Activated CD4-positive, alpha-beta T cell treated with anti-CD3 and anti-CD28 coated beads for 36 hours (primary cell): ENCODE data around the gene SH3GLB2. TPM values are rescaled to one million over a fixed set of nuclear protein-coding genes. Genes with fewer than 3 reads are reported as not detected.

ENCODE experiments used
- ATAC-seq: fragments of 200-7000 bp; cut with Tn5 transposase; one replicate; pipeline ENCODE4 v1.10.0; 2021; ENCODE audit warnings: mild to moderate bottlenecking, moderate library complexity
- CTCF ChIA-PET: fragments of 350-600 bp; sonication (Branson Sonifier 250); formaldehyde crosslinking; loops from one replicate; lab custom pipeline; 2021; ENCODE audit warnings: antibody characterized with exemption; lab: Charles Lee
- POLR2A ChIA-PET: fragments of 350-600 bp; sonication (Branson Sonifier 250); formaldehyde crosslinking; loops from one replicate; lab custom pipeline; 2021; ENCODE audit warnings: antibody characterized with exemption, inconsistent platforms; lab: Charles Lee
- DNase-seq: peaks from one replicate; pipeline ENCODE4 v3.0.0-alpha.2; 2020
- H3K27ac Mint-ChIP-seq: one replicate; pipeline ENCODE4 v1.8.0; 2021; ENCODE audit warnings: mixed read lengths
- H3K27me3 Mint-ChIP-seq: one replicate; pipeline ENCODE4 v1.8.0; 2021; ENCODE audit warnings: mixed read lengths
- H3K36me3 Mint-ChIP-seq: one replicate; pipeline ENCODE4 v1.8.0; 2021; ENCODE audit warnings: low read depth, mixed read lengths
- H3K4me1 Mint-ChIP-seq: one replicate; pipeline ENCODE4 v1.8.0; 2021; ENCODE audit warnings: mixed read lengths
- H3K4me3 Mint-ChIP-seq: one replicate; pipeline ENCODE4 v1.8.0; 2021; ENCODE audit warnings: mild to moderate bottlenecking, moderate library complexity, mixed read lengths
- H3K9me3 Mint-ChIP-seq: one replicate; pipeline ENCODE4 v1.8.0; 2021; ENCODE audit warnings: low read depth, mixed read lengths
- intact Hi-C, 2 experiments: fragments of 100-400 bp; cut with DNase I in 1 of 2; cut with micrococcal nuclease in 1 of 2; formaldehyde crosslinking; loops; one replicate each; pipeline versions ENCODE4 v1.14.2 to v1.15.1; 2022 to 2024; cut with DNase I, micrococcal nuclease
- total RNA-seq, 2 experiments: library from RNA; stranded (reverse); gene quantifications; one replicate each; pipeline ENCODE4 v1.2.3, GENCODE V29; 2021

SH3GLB2 gene
- total RNA-seq, 2 experiments from 2014 or later, result 49.1 to 53.7 TPM

GRCh38 chr9:129014124-129014523 lies 14.0 kb downstream of the SH3GLB2 start:
- no peaks in the 10 kb centered on the region for H3K4me1 Mint-ChIP-seq
- ATAC-seq, result no peak
- no peaks in the 10 kb centered on the region for H3K27me3 Mint-ChIP-seq
- H3K36me3 Mint-ChIP-seq, result peaks cover 4% of the 10 kb centered on the region
- H3K9me3 Mint-ChIP-seq, result no peaks in the 10 kb centered on the region
- intact Hi-C loops, result no loop called here
- ChIA-PET CTCF (no interaction called here), POLR2A (no interaction called here)
- no peak overlapping the region for H3K27ac Mint-ChIP-seq
- DNase-seq, result no peak
- H3K4me3 Mint-ChIP-seq, result no peak overlapping the region

GRCh38 chr9:129013674-129014073 lies 14.5 kb downstream of the SH3GLB2 start:
- DNase-seq, result no peak
- ATAC-seq, result no peak
- Mint-ChIP-seq H3K27me3 (no peaks in the 10 kb centered on the region), H3K36me3 (peaks cover 2% of the 10 kb centered on the region), H3K4me3 (no peak overlapping the region), H3K27ac (no peak overlapping the region), H3K9me3 (no peaks in the 10 kb centered on the region), H3K4me1 (no peaks in the 10 kb centered on the region)
- intact Hi-C loops, result no loop called here
- CTCF ChIA-PET, result no interaction called here
- POLR2A ChIA-PET, result interaction anchor here (0.5 to 0.6 kb wide), 2 partner anchors 160 to 222 kb away, joined by 3 read pairs; no protein-coding TSS in a partner anchor

GRCh38 chr9:129012893-129013448 lies 15.2 kb downstream of the SH3GLB2 start:
- ChIA-PET CTCF (no interaction called here), POLR2A (interaction anchor here (0.5 to 0.6 kb wide), 2 partner anchors 161 to 221 kb away, joined by 3 read pairs; no protein-coding TSS in a partner anchor)
- Mint-ChIP-seq H3K9me3 (no peaks in the 10 kb centered on the region), H3K27ac (no peak overlapping the region), H3K36me3 (peaks cover 2% of the 10 kb centered on the region), H3K4me3 (no peak overlapping the region), H3K4me1 (no peaks in the 10 kb centered on the region), H3K27me3 (no peaks in the 10 kb centered on the region)
- DNase-seq (no peak), ATAC-seq (no peak)
- intact Hi-C loops, result no loop called here

GRCh38 chr9:129012343-129012742 lies 15.8 kb downstream of the SH3GLB2 start:
- Mint-ChIP-seq H3K36me3 (peaks cover 4% of the 10 kb centered on the region), H3K27me3 (no peaks in the 10 kb centered on the region), H3K27ac (no peak overlapping the region), H3K4me3 (no peak overlapping the region), H3K9me3 (no peaks in the 10 kb centered on the region), H3K4me1 (no peaks in the 10 kb centered on the region)
- ATAC-seq (no peak), DNase-seq (no peak)
- intact Hi-C loops, result no loop called here
- ChIA-PET POLR2A (no interaction called here), CTCF (no interaction called here)

DNA sequence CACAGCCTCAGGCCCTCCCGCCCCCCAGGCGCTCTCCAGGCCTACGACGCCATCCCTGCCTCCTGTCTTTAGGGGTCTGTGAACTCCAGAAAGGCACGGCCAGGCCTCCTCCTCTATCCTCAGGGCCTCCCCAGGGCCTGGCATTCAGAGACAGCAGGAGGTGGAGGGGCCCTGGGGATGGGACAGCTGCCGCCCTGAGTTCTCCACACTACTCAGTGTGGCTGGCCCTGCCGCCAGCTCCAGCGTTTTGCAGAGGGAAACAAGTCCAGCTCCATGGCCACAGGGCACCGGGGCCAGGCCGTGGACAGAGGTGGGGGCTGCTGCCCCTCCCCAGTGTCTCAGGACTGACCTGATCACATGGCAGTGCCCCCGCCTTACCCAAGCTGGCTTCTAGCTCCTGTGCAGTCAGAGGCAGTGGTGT lies 16.4 kb downstream of the SH3GLB2 start:
- Mint-ChIP-seq H3K9me3 (no peaks in the 10 kb centered on the region), H3K4me3 (no peak overlapping the region), H3K36me3 (peaks cover 3% of the 10 kb centered on the region), H3K27ac (no peak overlapping the region), H3K27me3 (no peaks in the 10 kb centered on the region), H3K4me1 (no peaks in the 10 kb centered on the region)
- ChIA-PET CTCF (no interaction called here), POLR2A (no interaction called here)
- DNase-seq (no peak), ATAC-seq (no peak)
- intact Hi-C loops, result no loop called here

DNA sequence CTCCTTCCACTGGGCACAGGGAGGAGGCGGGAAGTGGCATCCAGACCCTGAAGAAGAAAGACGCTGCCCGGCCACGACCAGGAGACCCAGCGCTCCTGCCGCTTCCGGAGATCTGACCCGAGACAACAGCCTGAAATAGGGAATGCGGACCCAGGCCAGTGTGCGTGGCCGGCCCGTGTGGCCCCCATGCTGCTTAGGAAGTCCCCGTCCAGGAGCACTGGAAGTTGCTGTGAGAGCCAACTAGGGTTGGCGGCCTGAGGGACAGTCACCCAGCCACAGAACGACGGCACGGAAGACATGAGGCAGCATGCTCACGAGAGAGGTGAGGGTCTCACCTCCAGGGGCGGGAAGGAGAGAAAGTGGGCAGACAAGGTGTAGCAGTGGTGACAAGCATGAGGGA lies 17.0 kb downstream of the SH3GLB2 start:
- ChIA-PET CTCF (no interaction called here), POLR2A (no interaction called here)
- no peak for ATAC-seq
- no peaks in the 10 kb centered on the region for H3K4me1 Mint-ChIP-seq
- H3K4me3 Mint-ChIP-seq, result no peak overlapping the region
- intact Hi-C loops, result no loop called here
- H3K36me3 Mint-ChIP-seq, result peaks cover 6% of the 10 kb centered on the region
- H3K27me3 Mint-ChIP-seq, result no peaks in the 10 kb centered on the region
- no peaks in the 10 kb centered on the region for H3K9me3 Mint-ChIP-seq
- no peak overlapping the region for H3K27ac Mint-ChIP-seq
- DNase-seq, result no peak

DNA sequence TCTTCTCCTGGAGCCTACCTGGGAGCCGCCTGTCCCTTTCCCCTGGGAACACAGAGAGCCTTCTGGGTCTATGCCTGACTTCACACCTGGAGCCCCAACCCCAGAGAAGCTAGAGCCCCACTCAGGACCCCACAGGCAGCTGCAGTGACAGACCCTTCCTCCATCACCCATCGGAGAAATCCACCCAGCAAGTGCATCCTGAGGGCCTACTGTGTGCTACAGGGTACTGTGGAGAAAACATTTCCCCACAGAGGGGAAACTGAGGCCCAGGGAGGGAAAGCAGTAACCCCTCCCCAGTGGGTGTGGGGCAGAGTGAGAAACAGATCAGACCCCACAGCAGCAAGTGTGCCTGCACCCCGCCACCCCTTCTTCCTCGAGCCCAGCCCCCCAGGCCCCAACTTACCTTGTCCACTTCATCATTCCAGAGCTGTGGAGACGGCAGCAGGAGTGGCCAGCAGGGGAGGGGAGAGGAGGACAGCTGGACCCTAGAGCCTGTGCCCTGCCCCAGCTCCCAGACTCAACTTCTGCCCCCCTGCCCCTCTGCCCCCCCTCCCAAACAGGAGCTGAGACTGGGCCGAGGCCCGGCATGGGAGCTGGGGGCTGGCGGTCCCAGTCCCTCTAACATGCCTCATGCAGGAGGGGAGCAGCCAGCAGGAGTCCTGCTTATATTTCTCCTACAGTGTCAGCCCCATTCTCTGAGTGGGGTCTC lies 17.7 kb downstream of the SH3GLB2 start:
- no peak overlapping the region for H3K4me3 Mint-ChIP-seq
- H3K27me3 Mint-ChIP-seq, result no peaks in the 10 kb centered on the region
- H3K9me3 Mint-ChIP-seq, result no peaks in the 10 kb centered on the region
- ChIA-PET CTCF (no interaction called here), POLR2A (no interaction called here)
- peaks cover 9% of the 10 kb centered on the region for H3K36me3 Mint-ChIP-seq
- H3K27ac Mint-ChIP-seq, result no peak overlapping the region
- intact Hi-C loops, result no loop called here
- DNase-seq (no peak), ATAC-seq (no peak)
- no peaks in the 10 kb centered on the region for H3K4me1 Mint-ChIP-seq

DNA sequence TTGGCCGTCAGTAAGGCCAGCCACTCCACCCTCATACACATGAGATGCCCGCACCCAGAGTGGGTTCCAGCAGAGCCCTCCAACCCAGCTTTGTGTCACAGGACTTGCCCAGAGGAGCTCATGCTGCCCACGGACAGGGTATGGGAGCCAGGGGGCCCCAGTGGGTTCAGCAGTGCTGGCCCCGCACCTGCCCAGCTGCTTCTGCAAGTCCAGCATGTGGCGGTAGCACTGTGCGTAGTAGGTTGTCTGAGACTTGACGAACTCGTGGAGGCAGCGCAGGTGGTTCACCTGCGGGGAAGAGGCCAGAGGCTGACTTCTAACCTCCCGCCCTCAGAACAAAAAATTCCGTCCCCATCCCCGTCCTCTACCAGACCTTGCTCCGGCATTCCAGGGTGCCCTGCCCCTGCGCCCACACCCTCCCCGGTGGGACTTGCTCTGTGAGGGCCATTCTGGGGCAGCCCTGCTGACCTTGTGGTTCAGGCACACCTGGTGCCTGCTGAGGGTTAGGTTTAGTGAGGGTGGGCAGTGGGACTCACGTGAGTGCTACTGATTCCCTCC lies 18.5 kb downstream of the SH3GLB2 start:
- H3K27me3 Mint-ChIP-seq, result no peaks in the 10 kb centered on the region
- no peaks in the 10 kb centered on the region for H3K4me1 Mint-ChIP-seq
- H3K27ac Mint-ChIP-seq, result no peak overlapping the region
- DNase-seq (no peak), ATAC-seq (no peak)
- H3K36me3 Mint-ChIP-seq, result peaks cover 13% of the 10 kb centered on the region
- H3K4me3 Mint-ChIP-seq, result no peak overlapping the region
- intact Hi-C loops, result no loop called here
- POLR2A ChIA-PET, result no interaction called here
- CTCF ChIA-PET, result no interaction called here
- no peaks in the 10 kb centered on the region for H3K9me3 Mint-ChIP-seq

DNA sequence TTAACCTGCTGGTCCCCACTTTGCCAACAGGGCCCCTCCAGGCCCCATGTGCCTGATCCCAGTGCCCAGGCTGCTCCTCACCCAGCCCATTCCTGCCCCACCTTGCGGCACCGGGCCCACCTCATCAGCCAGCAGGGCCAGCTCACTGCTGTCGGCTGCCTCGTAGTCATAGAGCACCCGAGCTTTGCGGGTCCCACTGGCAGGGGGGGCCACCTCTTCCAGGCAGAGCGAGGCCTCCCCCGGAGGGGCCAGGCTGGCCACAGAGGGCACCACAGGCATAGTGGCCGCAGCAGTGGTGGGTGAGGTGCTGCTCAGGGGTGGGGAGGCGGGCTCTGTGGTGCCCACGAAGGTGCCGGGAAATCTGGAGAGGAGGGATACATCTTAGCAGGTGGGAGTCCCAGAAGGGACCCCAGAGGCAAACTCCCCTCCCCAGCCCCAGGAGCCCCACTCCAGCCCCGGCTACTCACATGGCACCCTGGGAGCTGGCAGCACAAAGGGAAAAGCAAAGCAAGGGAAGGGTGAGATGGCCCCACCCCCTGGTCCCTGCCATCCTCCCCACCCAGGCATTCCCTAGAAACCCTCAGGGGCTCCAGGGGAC lies 19.0 kb downstream of the SH3GLB2 start:
- H3K4me3 Mint-ChIP-seq, result no peak overlapping the region
- no peaks in the 10 kb centered on the region for H3K27me3 Mint-ChIP-seq
- DNase-seq (no peak), ATAC-seq (no peak)
- intact Hi-C loops, result no loop called here
- ChIA-PET CTCF (no interaction called here), POLR2A (interaction anchor here (0.6 kb wide), 1 partner anchor 58 kb away, joined by 6 read pairs; no protein-coding TSS in a partner anchor)
- no peaks in the 10 kb centered on the region for H3K9me3 Mint-ChIP-seq
- H3K36me3 Mint-ChIP-seq, result peaks cover 14% of the 10 kb centered on the region
- no peak overlapping the region for H3K27ac Mint-ChIP-seq
- H3K4me1 Mint-ChIP-seq, result no peaks in the 10 kb centered on the region

DNA sequence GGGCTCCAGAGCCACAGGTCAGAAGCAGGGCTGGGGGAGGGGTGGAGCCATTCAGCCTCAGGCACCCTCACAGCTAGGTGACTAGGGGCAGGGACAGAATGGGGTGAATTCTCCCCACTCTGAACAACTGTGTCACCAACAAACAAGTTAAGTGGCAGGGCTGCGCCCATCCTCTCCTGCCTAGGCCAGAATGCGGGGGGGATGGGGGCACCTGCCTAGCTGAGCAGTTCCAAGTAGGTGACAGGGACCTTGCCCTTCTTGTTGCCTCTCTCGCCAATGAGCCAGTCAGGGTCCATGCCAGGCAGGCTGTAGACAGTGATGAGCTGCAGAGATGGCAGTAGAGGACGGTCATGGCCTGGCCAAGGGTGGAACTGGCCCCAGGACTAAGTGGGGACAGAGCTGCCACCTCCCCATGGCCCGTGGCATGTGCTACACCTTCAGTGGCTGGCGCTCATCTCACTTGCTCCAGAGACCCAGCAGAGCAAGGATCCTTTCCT lies 19.6 kb downstream of the SH3GLB2 start:
- ChIA-PET CTCF (no interaction called here), POLR2A (interaction anchor here (0.6 kb wide), 1 partner anchor 57 kb away, joined by 6 read pairs; no protein-coding TSS in a partner anchor)
- H3K9me3 Mint-ChIP-seq, result no peaks in the 10 kb centered on the region
- peaks cover 17% of the 10 kb centered on the region for H3K36me3 Mint-ChIP-seq
- H3K4me3 Mint-ChIP-seq, result no peak overlapping the region
- ATAC-seq, result no peak
- intact Hi-C loops, result no loop called here
- no peaks in the 10 kb centered on the region for H3K4me1 Mint-ChIP-seq
- no peak for DNase-seq
- no peak overlapping the region for H3K27ac Mint-ChIP-seq
- no peaks in the 10 kb centered on the region for H3K27me3 Mint-ChIP-seq

- no peaks in the 10 kb centered on the region for H3K4me1 Mint-ChIP-seq
- H3K9me3 Mint-ChIP-seq, result no peaks in the 10 kb centered on the region
- DNase-seq (no peak), ATAC-seq (no peak)
- ChIA-PET CTCF (interaction anchor here (0.7 to 1.4 kb wide), 2 partner anchors 10 to 28 kb away, joined by 3 to 4 read pairs; no protein-coding TSS in a partner anchor), POLR2A (no interaction called here)
- intact Hi-C loops, result no loop called here
- H3K27me3 Mint-ChIP-seq, result no peaks in the 10 kb centered on the region
- no peak overlapping the region for H3K27ac Mint-ChIP-seq
- no peak overlapping the region for H3K4me3 Mint-ChIP-seq
- peaks cover 23% of the 10 kb centered on the region for H3K36me3 Mint-ChIP-seq
These were observed 20.2 kb downstream of the SH3GLB2 start for GRCh38 chr9:129007766-129008468.
